SW480 (cell line): ENCODE data around the gene LDLRAD3.

Experiments used
- DNase-seq: peaks from one replicate; pipeline ENCODE4 v3.0.0-alpha.2; 2016; ENCODE audit warnings: low spot score

Gene LDLRAD3

GRCh38 chr11:36077368-36077767 is 133.5 kb downstream of the LDLRAD3 start:
- no peak for DNase-seq

DNA sequence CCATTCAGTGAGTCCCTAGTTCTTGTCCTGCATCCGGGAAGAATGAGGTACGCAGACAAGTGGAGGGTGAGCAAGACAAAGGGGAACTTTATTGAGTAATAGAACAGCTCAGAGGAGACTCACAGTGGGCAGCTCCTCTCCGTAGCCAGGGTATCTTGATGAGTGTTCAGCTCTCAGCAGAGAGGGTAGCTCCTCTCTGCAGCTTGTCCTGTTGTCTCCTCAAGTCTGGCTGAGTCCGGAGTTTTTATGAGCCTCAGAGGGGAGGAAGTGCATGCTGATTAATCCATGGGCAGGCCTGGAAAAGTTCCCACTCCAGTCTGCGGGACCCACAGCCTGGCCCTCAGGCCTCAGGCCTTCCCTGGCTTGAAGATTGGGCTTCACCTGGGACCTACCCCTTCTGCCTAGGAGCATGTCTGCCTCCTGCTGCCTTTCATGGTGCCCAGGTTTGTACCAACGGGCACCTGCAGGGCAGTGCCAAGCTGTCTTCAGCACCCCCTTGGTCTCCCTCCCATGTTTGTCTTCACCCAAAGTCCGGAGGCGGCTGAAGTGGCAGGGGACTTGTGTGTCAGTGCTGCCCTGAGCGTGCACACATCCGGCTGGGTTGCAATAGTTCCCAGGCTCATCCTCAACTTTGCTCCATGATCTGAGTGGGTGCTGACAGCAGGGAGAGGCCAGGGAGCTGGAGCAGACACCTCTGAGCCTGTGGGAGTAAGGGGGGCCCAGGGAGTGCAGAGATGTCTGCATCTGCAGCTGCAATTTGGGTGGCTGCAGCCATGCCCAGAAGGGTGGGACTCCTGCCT is 134.2 kb downstream of the LDLRAD3 start:
- no peak for DNase-seq

DNA sequence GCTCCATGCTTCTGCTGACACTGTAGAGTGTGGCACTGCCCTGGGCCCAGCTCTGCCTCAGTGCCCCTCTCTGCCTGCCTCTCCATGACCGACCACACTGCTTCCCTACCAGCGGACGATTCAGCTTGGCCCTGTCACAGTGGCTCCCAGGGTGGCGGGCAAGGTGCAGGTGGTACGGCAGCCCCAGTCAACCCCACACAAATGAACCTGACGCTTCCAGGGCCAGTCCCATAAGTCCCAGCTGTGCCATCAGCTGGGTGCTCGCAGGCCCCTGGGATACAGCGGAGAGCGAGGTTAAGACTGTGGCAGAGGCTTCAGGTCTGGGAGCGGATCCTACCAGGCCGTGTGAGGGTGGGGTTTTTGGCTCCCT is 134.8 kb downstream of the LDLRAD3 start:
- DNase-seq = no peak

DNA sequence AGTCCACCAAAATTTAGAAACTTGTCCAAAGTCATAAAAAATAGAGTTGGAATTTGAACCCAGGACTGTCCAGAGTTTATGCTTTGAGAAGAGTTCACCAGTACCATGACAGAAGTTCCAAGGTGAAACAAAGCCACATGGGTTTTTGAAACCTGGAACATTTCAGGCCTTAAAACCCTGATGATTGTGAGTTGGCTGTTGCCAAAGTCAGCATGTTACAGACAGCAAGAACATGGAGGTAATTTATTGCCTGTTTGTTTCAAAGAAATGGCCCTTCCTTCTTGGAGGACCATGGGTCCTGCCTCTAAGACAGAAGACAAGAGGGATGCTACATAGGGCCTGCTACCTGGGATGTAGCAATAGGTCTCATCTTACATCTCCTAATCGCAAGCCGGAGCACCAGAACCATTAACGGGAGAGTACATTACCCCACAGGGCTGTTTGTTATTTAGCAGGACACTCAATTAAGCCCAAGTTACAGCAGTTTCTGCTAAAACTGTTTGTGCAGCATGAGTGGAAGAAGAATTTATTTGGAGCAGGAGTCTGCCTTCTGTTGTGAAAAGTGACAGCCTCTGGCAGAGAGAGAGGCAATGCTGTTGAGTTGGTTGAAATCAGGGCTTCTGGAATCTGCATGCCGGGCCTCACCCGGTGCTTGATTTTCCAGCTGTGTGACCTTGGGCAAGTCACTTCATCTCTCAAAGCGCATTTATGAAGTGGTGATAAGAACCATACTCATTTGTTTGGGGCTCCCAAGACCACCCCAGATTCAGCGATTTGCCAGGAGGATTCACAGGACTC is 136.2 kb downstream of the LDLRAD3 start:
- no peak for DNase-seq

DNA sequence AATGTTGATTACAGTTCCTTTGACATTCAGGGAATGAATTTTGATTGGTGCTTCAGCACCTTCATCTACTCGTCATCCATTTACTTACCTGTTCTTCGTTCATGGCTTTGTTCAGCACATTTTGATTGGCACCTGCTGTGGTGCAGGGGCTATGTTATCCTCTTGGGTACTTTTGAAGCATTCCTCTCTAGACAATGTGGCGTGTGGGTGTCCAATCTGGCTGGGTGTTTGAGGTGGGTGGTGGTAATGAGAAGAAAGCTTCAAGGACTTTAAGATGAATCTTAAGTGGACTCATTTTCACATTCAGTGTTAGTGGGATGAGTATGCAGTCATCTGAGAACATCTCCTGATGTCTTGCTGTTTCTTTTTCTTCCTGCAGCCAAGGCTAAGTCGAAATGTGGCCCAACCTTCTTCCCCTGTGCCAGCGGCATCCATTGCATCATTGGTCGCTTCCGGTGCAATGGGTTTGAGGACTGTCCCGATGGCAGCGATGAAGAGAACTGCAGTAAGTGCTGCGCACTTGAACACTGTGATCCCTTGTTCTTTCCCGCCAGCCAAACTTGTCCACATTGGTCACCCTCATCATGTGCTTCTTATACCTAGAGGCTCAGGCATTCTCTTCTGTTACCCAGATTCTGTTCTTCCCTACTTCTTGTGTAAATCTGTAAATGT is 137.5 kb downstream of the LDLRAD3 start:
- no peak for DNase-seq

GRCh38 chr11:36086366-36086765 is 142.5 kb downstream of the LDLRAD3 start:
- DNase-seq = no peak

DNA sequence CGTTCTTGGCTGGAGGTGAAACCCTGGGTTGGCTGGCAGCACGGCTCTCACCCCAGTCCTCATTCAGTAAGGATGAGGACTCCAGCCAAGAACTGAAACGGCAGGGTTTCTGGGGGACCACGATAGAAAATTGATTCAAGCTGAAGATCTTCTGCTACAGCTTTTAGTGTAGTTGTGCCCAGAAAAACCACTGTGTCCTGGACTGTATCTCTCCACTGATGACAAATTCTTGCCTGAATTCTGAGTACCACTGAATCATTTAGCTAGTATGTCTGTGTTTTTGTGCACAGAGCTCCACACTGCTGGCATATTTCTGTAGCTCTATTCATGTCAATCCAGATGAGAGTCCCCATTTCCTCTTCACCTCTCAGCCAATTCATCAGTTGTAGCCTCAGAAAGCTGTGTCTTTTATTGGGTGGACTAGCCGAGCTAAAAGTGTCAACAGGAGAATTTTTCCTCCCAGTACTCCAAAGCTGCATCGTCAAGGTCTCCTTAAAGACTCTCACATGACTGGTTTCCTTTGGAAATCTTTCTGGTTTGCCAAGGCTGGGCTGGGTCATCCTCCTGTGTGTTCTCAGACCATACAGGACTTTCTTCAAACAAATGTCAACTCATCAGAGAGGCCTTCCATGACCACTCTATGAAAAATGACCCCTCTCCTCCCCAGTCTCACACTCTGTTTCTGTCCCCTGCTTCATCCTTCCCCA is 144.6 kb downstream of the LDLRAD3 start:
- no peak for DNase-seq

DNA sequence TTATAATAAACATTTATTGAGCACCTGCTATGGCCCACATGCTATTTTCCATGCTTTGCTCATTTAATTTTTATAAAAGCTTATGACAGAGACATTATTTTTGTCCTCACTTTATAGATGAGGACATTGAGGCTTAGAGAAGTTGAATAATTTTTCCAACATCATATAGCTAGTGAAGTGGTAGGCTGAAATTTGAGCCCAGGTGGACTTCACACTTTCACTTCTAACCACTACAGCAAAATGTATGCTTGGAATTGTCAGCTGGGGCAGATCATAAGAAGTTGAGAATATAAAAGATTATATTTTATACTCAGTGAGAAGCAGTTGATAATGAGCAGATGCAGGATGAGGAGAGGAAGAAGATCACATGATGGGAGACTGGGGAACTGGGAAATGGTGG is 146.1 kb downstream of the LDLRAD3 start:
- DNase-seq = no peak

GRCh38 chr11:36090356-36091109 is 146.7 kb downstream of the LDLRAD3 start:
- no peak for DNase-seq

GRCh38 chr11:36091256-36091811 is 147.5 kb downstream of the LDLRAD3 start:
- DNase-seq = peak; percentile 26

DNA sequence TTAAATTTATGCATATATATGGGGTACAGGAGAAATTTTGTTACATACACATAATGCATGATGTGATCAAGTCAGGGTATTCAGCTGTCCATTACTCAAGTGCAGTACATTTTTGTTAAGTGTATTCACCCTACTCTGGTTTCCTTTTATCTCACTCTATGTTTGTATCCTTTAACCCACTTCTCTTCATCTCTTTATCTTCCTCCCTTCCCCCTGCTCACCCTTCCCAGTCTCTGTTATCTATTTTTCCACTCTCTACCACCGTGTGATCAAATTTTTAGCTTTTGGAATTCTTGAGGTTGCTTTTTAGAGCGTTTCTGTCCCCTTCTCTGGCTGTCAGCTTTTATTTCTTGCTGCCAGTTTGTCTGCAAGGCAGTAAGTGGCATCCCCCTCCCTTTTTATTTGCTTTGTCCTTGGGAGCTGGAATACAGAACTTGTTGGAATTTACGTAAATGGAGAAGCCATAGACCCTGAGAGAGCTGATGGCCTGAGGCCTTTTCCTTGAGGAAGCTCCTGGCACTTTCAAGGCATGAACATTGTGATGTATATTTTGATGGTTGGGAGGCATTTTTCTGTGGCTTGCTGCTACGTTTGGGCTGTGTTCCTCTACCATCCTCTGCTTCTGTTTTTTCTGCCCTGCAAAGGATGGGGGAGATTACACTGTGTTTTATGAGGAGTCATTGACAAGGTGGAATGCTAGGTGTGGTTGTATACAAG is 148.6 kb downstream of the LDLRAD3 start:
- no peak for DNase-seq

DNA sequence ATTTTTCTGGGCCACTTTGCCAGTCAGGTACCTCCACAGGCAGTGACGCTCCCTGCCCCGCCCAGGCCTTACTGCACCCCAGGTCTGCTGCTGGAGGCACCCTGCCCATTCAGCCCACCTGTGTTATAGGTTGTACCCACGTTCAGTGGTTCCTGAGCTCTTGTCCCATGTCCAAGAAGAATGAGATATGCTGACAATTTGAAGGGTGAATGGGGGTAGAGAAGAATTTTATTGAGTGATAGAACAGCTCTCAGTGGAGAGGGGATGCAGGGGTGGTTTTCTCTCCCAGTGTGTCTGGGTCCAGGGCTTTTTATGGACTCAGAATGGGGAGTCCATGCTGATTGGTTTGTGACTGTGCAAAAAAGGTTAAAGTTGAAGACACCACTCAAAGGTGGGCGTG is 149.7 kb downstream of the LDLRAD3 start:
- DNase-seq = no peak

DNA sequence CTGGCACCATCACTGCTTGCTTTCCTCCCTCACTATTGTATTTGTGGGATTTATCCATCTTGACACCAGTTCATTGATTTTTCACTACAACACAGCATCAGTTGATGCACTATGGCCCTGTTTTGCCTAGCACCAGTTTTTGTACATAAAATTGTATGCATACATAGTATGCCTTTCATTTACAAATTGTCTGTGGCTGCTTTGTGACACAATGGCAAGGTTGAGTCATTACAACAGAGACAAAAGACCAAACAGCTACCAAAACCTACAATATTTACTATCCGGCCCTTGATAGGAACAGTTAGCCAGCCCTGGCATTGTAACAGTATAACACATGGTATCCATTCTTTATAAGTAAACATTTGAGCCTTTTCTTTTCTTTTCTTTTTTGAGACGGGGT is 150.3 kb downstream of the LDLRAD3 start:
- no peak for DNase-seq

GRCh38 chr11:36095716-36096115 is 151.9 kb downstream of the LDLRAD3 start:
- no peak for DNase-seq

- DNase-seq = no peak
These were observed 153.4 kb downstream of the LDLRAD3 start for GRCh38 chr11:36097219-36097650.

DNA sequence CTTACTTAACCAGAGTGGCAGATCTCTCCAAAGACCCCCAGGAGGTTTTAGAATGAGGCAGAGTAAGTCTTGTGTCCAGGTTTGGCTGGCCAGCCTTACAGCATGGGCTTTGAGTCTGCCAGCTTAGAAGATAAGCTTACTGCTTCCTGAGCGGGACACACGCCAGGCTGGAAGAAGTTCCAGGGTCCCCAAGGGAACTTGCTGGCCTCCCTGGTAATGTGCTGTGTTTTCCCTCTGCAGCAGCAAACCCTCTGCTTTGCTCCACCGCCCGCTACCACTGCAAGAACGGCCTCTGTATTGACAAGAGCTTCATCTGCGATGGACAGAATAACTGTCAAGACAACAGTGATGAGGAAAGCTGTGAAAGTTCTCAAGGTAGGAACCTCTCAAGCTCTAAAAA is 154.2 kb downstream of the LDLRAD3 start:
- DNase-seq = no peak

GRCh38 chr11:36098853-36099375 is 155.1 kb downstream of the LDLRAD3 start:
- DNase-seq = no peak

- no peak for DNase-seq
These were observed 157.6 kb downstream of the LDLRAD3 start for GRCh38 chr11:36101466-36101865.

DNA sequence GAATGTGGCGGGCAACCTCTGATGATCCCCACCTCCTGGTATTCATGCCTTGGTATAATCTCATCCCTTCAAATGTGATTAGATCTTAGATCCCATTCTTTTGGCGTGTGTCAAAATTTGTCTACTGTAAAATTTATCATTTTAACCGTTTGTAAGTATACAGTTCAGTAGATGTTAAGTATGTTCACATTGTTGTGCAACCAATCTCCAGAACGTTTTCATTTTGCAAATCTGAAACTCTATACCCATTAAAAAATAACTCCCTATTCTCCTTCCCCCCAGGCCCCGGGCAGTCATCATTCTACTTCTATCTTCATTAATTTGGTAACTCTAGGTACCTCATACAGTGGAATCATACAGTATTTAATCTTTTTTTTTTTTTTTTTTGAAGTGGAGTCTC is 159.0 kb downstream of the LDLRAD3 start:
- DNase-seq = no peak

GRCh38 chr11:36103933-36104530 is 160.2 kb downstream of the LDLRAD3 start:
- no peak for DNase-seq
